Suppressor macrophage treated with lipopolysaccharide for 1 hour (primary cell): ENCODE results near the gene CFAP58.
A peak's percentile ranks its signal among the peaks of the same experiment; 100 is the strongest.

ENCODE experiments used
- DNase-seq, 3 donors: peaks; one replicate each; pipeline ENCODE4 v3.0.0-alpha.2; 2020 to 2022

The CFAP58 gene

GRCh38 chr10:104334965-104335650 lies 18.5 kb upstream of the CFAP58 start:
- no peak for DNase-seq

- DNase-seq, result peak in 1 of 3 donors; percentile 57
These were observed 16.7 kb upstream of the CFAP58 start for GRCh38 chr10:104336821-104337467.

GRCh38 chr10:104337521-104337984 lies 16.1 kb upstream of the CFAP58 start:
- DNase-seq, result peak; percentile 79 to 83 (median 80)

GRCh38 chr10:104337985-104338735 lies 15.5 kb upstream of the CFAP58 start, which contains the start of gene ITPRIP:
Gene ITPRIP (minus strand): TSS chr10:104338465. CDS start chr10:104316051, 22,414 bp downstream.
- peak; percentile 88 to 92 (median 91) for DNase-seq

- peak; percentile 83 to 86 (median 85) for DNase-seq
These were observed 14.0 kb upstream of the CFAP58 start for GRCh38 chr10:104339469-104340110.

GRCh38 chr10:104340111-104340526 lies 13.5 kb upstream of the CFAP58 start:
- DNase-seq, result no peak

GRCh38 chr10:104340641-104341040 lies 13.0 kb upstream of the CFAP58 start:
- no peak for DNase-seq

- DNase-seq, result no peak
These were observed 10.7 kb upstream of the CFAP58 start for GRCh38 chr10:104342941-104343411.

GRCh38 chr10:104344219-104344618 lies 9.4 kb upstream of the CFAP58 start:
- no peak for DNase-seq

- peak in 1 of 3 donors; percentile 67 for DNase-seq
These were observed 8.1 kb upstream of the CFAP58 start for GRCh38 chr10:104345515-104345914.

GRCh38 chr10:104345941-104346340 lies 7.7 kb upstream of the CFAP58 start:
- DNase-seq, result no peak

- no peak for DNase-seq
These were observed 6.2 kb upstream of the CFAP58 start for GRCh38 chr10:104347295-104348045.

GRCh38 chr10:104348601-104349000 lies 5.0 kb upstream of the CFAP58 start:
- DNase-seq, result no peak

- DNase-seq, result peak; percentile 75 to 89 (median 80)
These were observed 4.0 kb upstream of the CFAP58 start for GRCh38 chr10:104349623-104350126.

- peak; percentile 62 to 76 (median 72) for DNase-seq
These were observed 3.5 kb upstream of the CFAP58 start for GRCh38 chr10:104350127-104350635.

GRCh38 chr10:104351061-104351702 lies 2.5 kb upstream of the CFAP58 start:
- peak; percentile 86 to 98 (median 97) for DNase-seq

- peak in 2 of 3 donors; percentile 75 to 86 for DNase-seq
These were observed 1.7 kb upstream of the CFAP58 start for GRCh38 chr10:104351919-104352318.

- DNase-seq, result peak in 1 of 3 donors; percentile 26
These were observed 6.2 kb downstream of the CFAP58 start for GRCh38 chr10:104359811-104360210.

- DNase-seq, result no peak
These were observed 14.3 kb downstream of the CFAP58 start for GRCh38 chr10:104367904-104368303.

- no peak for DNase-seq
These were observed 14.7 kb downstream of the CFAP58 start for GRCh38 chr10:104368381-104368780.

GRCh38 chr10:104371753-104372152 lies 18.1 kb downstream of the CFAP58 start:
- no peak for DNase-seq
